GM23338 (cell line): ENCODE measurements around the gene PDGFRB. TPM values are rescaled to one million over a fixed set of nuclear protein-coding genes. Genes with fewer than 3 reads are reported as not detected.

Source experiments
- ATAC-seq: fragments of 200-7000 bp; cut with Tn5 transposase; 3 replicates; pipeline ENCODE4 v1.9.1; 2020
- DNase-seq: peaks from one replicate; pipeline ENCODE4 v3.0.0-alpha.2; 2015; ENCODE audit warnings: low spot score
- H2AFZ ChIP-seq: fragments of 200-600 bp; sonication (generic); 2 replicates; pipeline ENCODE4 v1.8.0; 2016; ENCODE audit warnings: antibody characterized with exemption, mild to moderate bottlenecking, moderate library complexity
- H3F3A ChIP-seq: fragments of 200-600 bp; sonication (generic); replicated peaks from 2 replicates; pipeline ENCODE4 v1.8.0; 2017; ENCODE audit warnings: antibody characterized with exemption, mixed run types, low read depth
- H3K27ac ChIP-seq: fragments of 200-600 bp; sonication (generic); 2 replicates; pipeline ENCODE4 v1.6.1; 2016; ENCODE audit warnings: low read depth
- H3K27me3 ChIP-seq: fragments of 200-600 bp; sonication (generic); 2 replicates; pipeline ENCODE4 v1.8.0; 2016; ENCODE audit warnings: mild to moderate bottlenecking, mixed run types, moderate library complexity; ENCODE audit not compliant: insufficient read depth
- H3K36me3 ChIP-seq: fragments of 200-600 bp; sonication (generic); 2 replicates; pipeline ENCODE4 v1.8.0; 2016; ENCODE audit warnings: mild to moderate bottlenecking; ENCODE audit not compliant: insufficient read depth
- H3K4me1 ChIP-seq: fragments of 200-600 bp; sonication (generic); 2 replicates; pipeline ENCODE4 v1.8.0; 2016; ENCODE audit warnings: mild to moderate bottlenecking, moderate library complexity; ENCODE audit not compliant: insufficient read depth
- H3K4me2 ChIP-seq: fragments of 200-600 bp; sonication (generic); 2 replicates; pipeline ENCODE4 v1.7.1; 2017; ENCODE audit warnings: mixed run types
- H3K4me3 ChIP-seq: fragments of 200-600 bp; sonication (generic); 2 replicates; pipeline ENCODE4 v1.6.1; 2016; ENCODE audit warnings: mixed run types
- H3K79me2 ChIP-seq: fragments of 200-600 bp; sonication (generic); replicated peaks from 2 replicates; pipeline ENCODE4 v1.8.0; 2017; ENCODE audit warnings: mild to moderate bottlenecking; ENCODE audit not compliant: insufficient read depth
- H3K9me2 ChIP-seq: fragments of 200-600 bp; sonication (generic); 2 replicates; pipeline ENCODE4 v1.8.0; 2017; ENCODE audit not compliant: insufficient read depth
- H4K20me1 ChIP-seq: fragments of 200-600 bp; sonication (generic); replicated peaks from 2 replicates; pipeline ENCODE4 v1.8.0; 2017; ENCODE audit warnings: mild to moderate bottlenecking; ENCODE audit not compliant: insufficient read depth
- H3K27ac Mint-ChIP-seq: 2 replicates; pipeline ENCODE4 v1.8.0; 2020; ENCODE audit warnings: inconsistent platforms, mild to moderate bottlenecking, moderate library complexity, mixed read lengths
- H3K27me3 Mint-ChIP-seq: 3 replicates; pipeline ENCODE4 v1.8.0; 2022; ENCODE audit warnings: low read depth, mild to moderate bottlenecking, moderate library complexity, mixed read lengths, inconsistent platforms; ENCODE audit not compliant: insufficient read depth, poor library complexity
- H3K36me3 Mint-ChIP-seq: 3 replicates; pipeline ENCODE4 v1.8.0; 2021; ENCODE audit warnings: low read depth, mild to moderate bottlenecking, inconsistent platforms, moderate library complexity, mixed read lengths
- H3K4me1 Mint-ChIP-seq: 3 replicates; pipeline ENCODE4 v1.8.0; 2020; ENCODE audit warnings: mild to moderate bottlenecking, inconsistent platforms, mixed read lengths
- H3K4me3 Mint-ChIP-seq: 3 replicates; pipeline ENCODE4 v1.8.0; 2021; ENCODE audit warnings: moderate library complexity, mild to moderate bottlenecking, inconsistent platforms, mixed read lengths
- H3K9me3 Mint-ChIP-seq: 3 replicates; pipeline ENCODE4 v1.8.0; 2020; ENCODE audit warnings: moderate library complexity, mild to moderate bottlenecking, inconsistent platforms, mixed read lengths
- CREB1 ChIP-seq: fragments of 250-450 bp; sonication (Bioruptor Pico); IDR thresholded peaks from 2 replicates; pipeline ENCODE4 v1.5.0; 2020; ENCODE audit warnings: low read depth, mild to moderate bottlenecking, moderate library complexity
- CTCF ChIP-seq, 2 experiments: fragments of 200-600 bp in 1 of 2; sonication (generic) in 1 of 2; conservative IDR thresholded peaks; 2 replicates each; pipeline versions ENCODE4 v1.5.1 to v1.6.1; 2016 to 2017; ENCODE audit warnings: antibody characterized with exemption in 2 of 2, low read depth in 2 of 2, mild to moderate bottlenecking in 2 of 2, moderate library complexity in 1 of 2
- REST ChIP-seq: IDR thresholded peaks from one replicate; pipeline ENCODE4 v1.6.1; 2018; ENCODE audit warnings: antibody characterized with exemption; ENCODE audit not compliant: unreplicated experiment
- STAT1 ChIP-seq: IDR thresholded peaks from one replicate; pipeline ENCODE4 v1.6.1; 2016; ENCODE audit warnings: antibody characterized with exemption; ENCODE audit not compliant: unreplicated experiment
- ZNF462 ChIP-seq: fragments of 250-450 bp; sonication (Bioruptor Pico); IDR thresholded peaks from 2 replicates; pipeline ENCODE4 v1.5.0; 2020; ENCODE audit warnings: mild to moderate bottlenecking, moderate library complexity
- polyA plus RNA-seq: library from polyadenylated mRNA; unstranded; fragments of >200 nt; fragmentation: Nextera tagmentation; extraction: Ambion mirVana; gene quantifications from 2 replicates; pipeline ENCODE4 v1.2.1, GENCODE V29; 2016
- total RNA-seq: library from RNA; depleted of rRNA; stranded (reverse); fragments of >200 nt; shearing (Covaris generic); gene quantifications from 2 replicates; pipeline ENCODE4 v1.2.3, GENCODE V29; 2014
- TF ChIP-seq, protein P1 (sequence below): IDR thresholded peaks from 2 replicates; pipeline ENCODE4 v1.6.1; 2016; ENCODE audit warnings: antibody characterized with exemption

PDGFRB gene
- total and polyA plus RNA-seq, 2 experiments from 2014 or later, result 4.5 to 11.3 TPM

DNA sequence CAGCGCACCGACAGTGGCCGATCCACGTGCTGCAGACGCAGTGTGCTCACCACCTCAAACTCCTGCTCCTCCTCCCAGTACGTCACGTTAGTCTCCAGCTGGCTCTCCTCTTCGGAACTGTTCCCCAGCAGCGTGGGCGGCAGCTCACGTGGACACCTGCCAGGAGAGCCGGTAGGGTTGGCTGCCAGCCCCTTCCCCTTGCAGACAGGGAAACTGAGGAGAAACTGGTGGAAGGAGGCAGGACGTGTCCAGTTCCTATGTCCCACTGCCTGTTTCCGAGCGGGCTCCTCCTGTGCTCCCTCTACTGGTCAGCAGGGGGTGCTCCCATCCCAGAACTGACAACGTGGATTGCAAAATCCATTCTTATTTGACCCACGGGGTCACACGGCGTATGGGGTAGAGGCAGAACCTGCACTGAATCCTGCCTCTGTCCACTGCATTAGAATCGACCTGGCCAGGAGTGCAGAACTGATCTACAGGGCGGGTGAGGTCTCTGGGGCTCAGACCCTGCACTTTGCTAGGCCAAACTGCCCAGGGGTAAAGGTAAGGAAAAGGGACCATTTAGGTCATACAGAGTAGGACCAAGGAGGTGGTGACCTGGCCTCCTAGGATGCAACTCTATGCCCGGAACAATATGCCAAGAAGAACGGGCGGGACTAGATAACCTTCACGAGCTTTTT is 25.7 kb downstream of the PDGFRB start:
- Histone ChIP-seq H3K27me3 (no peaks in the 10 kb centered on the region), H3K9me2 (no peaks in the 10 kb centered on the region), H3K4me2 (no peak overlapping the region; the same call in 1 of the 2 replicates), H4K20me1 (no peaks in the 10 kb centered on the region), H2AFZ (no peak overlapping the region), H3K27ac (no peak overlapping the region), H3K79me2 (no peaks in the 10 kb centered on the region), H3K36me3 (no peaks in the 10 kb centered on the region), H3K4me1 (peaks cover 14% of the 10 kb centered on the region), H3F3A (no peaks in the 10 kb centered on the region), H3K4me3 (no peak overlapping the region)
- DNase-seq (peak; percentile 81), ATAC-seq (peak; percentile 83)
- H3K27me3 Mint-ChIP-seq, result peaks cover 30% of the 10 kb centered on the region
- H3K36me3 Mint-ChIP-seq, result no peaks in the 10 kb centered on the region; the same call in 2 of the 3 replicates
- H3K9me3 Mint-ChIP-seq, result no peaks in the 10 kb centered on the region
- TF ChIP-seq CTCF (conservative IDR thresholded peaks at IDR 0.05; ENCODE audit: low read depth in 2 of 2) (peak; percentile 87 to 95), REST (no peak), ZNF462 (CRISPR knock-in tag) (no peak), CREB1 (CRISPR knock-in tag) (no peak), STAT1 (no peak)
- TF ChIP-seq, protein P1, sequence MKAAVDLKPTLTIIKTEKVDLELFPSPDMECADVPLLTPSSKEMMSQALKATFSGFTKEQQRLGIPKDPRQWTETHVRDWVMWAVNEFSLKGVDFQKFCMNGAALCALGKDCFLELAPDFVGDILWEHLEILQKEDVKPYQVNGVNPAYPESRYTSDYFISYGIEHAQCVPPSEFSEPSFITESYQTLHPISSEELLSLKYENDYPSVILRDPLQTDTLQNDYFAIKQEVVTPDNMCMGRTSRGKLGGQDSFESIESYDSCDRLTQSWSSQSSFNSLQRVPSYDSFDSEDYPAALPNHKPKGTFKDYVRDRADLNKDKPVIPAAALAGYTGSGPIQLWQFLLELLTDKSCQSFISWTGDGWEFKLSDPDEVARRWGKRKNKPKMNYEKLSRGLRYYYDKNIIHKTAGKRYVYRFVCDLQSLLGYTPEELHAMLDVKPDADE, result no peak
- H3K4me3 Mint-ChIP-seq, result no peak overlapping the region
- no peak overlapping the region for H3K27ac Mint-ChIP-seq
- peaks cover 25% of the 10 kb centered on the region for H3K4me1 Mint-ChIP-seq
